Activated T-cell treated with anti-CD3 and anti-CD28 coated beads, Interleukin-2, amount 50 U/mL, for 24 hours (primary cell): ENCODE data around the gene TYK2.
"Not testable (repeated sequence)": the region's sequence is repeated elsewhere in the genome, so short reads cannot be mapped to it uniquely, and the experiment has no call there.

Experiments
- DNase-seq: peaks from one replicate; pipeline ENCODE4 v3.0.0-alpha.2; 2020
- H3K27ac Mint-ChIP-seq: 2 replicates; pipeline ENCODE4 v1.8.0; 2020; ENCODE audit warnings: mild to moderate bottlenecking, mixed read lengths
- H3K27me3 Mint-ChIP-seq: 2 replicates; pipeline ENCODE4 v1.8.0; 2020; ENCODE audit warnings: mixed read lengths
- H3K36me3 Mint-ChIP-seq: 2 replicates; pipeline ENCODE4 v1.8.0; 2020; ENCODE audit warnings: low read depth, mixed read lengths
- H3K4me1 Mint-ChIP-seq: 2 replicates; pipeline ENCODE4 v1.8.0; 2020; ENCODE audit warnings: low read depth, mixed read lengths
- H3K4me3 Mint-ChIP-seq: 2 replicates; pipeline ENCODE4 v1.8.0; 2020; ENCODE audit warnings: mild to moderate bottlenecking, moderate library complexity, mixed read lengths
- H3K9me3 Mint-ChIP-seq: 2 replicates; pipeline ENCODE4 v1.8.0; 2020; ENCODE audit warnings: mixed read lengths

Gene TYK2

DNA sequence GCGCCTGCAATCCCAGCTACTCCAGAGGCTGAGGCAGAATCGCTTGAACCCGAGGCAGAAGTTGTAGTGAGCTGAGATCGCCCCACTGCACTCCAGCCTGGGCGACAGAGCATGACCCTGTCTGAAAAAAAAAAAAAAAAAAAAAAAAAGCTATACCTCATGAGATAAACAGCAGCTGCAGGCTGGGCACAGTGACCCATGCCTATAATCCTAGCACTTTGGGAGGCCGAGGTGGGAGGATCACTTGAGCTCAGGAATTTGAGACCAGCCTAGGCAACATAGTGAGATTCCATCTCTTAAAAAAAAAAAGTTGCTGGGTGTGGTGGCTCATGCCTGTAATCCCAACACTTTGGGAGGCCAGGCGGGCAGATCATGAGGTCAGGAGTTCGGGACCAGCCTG, 19.0 kb upstream of the TYK2 start:
- H3K4me3 Mint-ChIP-seq, H3K27ac Mint-ChIP-seq, H3K9me3 Mint-ChIP-seq, DNase-seq, H3K27me3 Mint-ChIP-seq: not testable (repeated sequence)
- H3K36me3 Mint-ChIP-seq, result peaks cover 82% of the 10 kb centered on the region
- H3K4me1 Mint-ChIP-seq, result peaks cover 48% of the 10 kb centered on the region

DNA sequence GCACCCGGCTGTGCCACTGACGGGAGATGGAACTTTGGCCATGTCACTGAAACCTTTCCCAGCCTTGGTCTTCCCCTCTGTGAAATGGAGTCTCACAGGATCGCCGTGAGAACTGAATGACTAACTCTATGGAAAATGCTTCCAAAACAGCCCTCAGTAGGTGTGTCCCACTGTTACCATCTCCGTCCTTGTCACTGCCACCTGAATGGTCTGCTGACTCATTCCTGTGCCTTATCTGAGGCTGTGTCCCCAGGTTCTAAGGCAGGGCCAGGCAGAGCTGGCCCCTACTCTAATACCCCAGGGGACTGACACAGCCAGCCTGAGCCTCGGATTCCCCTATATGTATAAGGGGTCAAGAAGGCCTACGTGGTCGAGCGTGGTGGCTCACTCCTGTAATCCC, 18.4 kb upstream of the TYK2 start:
- Mint-ChIP-seq H3K27ac (peak overlapping the region; percentile 82), H3K4me1 (peaks cover 43% of the 10 kb centered on the region)

DNA sequence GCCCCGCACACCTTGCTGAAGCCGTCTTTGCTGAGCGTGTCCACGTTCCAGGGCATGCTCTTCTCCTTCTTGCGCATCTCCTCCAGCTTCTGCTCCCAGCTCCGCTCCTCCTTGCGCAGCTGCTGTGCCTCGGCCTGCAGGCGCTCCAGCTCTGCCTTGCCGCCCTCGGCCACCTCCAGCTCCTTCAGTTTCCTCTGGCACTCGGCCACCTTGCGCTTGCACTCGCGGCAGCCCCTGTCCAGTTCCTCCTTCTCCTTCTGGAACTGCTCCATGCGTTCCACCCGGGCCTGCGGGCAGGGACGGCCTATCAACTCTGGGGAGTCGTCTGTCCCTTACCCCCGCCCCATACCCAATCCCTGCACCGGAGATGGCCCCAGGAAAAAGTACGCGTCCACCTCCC, 15.5 kb upstream of the TYK2 start:
- no peak for DNase-seq
- H3K9me3 Mint-ChIP-seq, result no peaks in the 10 kb centered on the region
- peaks cover 25% of the 10 kb centered on the region for H3K4me1 Mint-ChIP-seq
- H3K36me3 Mint-ChIP-seq, result peaks cover 86% of the 10 kb centered on the region
- H3K27me3 Mint-ChIP-seq, result no peaks in the 10 kb centered on the region
- peak overlapping the region; percentile 52 for H3K27ac Mint-ChIP-seq
- no peak overlapping the region for H3K4me3 Mint-ChIP-seq

More for the DNA sequence above, 18.4 kb upstream of the TYK2 start:
- no peak overlapping the region for H3K4me3 Mint-ChIP-seq
- no peaks in the 10 kb centered on the region for H3K27me3 Mint-ChIP-seq
- H3K36me3 Mint-ChIP-seq, result peaks cover 85% of the 10 kb centered on the region
- no peak for DNase-seq
- no peaks in the 10 kb centered on the region for H3K9me3 Mint-ChIP-seq

DNA sequence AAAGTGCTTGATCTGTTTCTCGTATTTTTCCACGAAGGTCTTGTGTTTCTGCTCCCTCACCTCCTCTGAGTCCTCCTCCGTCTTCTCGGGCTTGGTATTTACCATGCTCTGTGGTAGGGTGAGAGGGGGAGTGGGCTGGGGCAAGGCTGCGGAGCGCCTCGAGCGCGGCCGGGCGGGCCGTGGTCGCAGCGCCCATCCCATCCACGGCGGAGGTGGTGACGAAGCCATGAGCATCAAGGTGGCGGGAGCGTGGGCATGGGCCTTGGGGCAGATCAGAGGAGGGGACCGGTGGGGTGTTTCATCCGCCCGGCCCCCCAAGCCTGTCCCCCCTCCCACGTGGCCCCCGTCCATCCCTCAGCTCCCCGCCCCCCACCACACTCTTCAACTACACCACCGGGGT, 15.1 kb upstream of the TYK2 start:
- Mint-ChIP-seq H3K36me3 (peaks cover 87% of the 10 kb centered on the region), H3K4me1 (peaks cover 20% of the 10 kb centered on the region), H3K4me3 (no peak overlapping the region), H3K9me3 (no peaks in the 10 kb centered on the region), H3K27ac (no peak overlapping the region), H3K27me3 (no peaks in the 10 kb centered on the region)
- no peak for DNase-seq

DNA sequence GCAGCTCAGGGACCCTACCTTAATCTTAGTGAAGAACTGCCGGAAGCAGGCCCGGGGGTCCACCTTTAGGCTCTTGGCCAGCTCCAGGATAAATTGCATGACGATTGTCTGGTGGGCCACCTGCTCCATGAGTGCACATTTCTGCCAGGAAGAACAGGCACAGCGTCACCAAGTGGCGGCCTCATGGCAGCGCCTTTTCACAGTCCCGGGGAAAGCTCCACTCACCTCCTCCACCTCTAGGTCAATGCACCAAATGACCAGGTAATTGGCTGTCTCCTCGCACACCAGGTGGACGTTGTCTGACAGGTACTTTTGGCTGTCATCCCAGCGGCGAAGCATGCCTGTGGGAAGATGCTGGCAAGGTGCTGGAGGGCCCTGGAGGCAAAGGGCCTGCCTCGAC, 14.6 kb upstream of the TYK2 start:
- Mint-ChIP-seq H3K9me3 (no peaks in the 10 kb centered on the region), H3K4me1 (peaks cover 16% of the 10 kb centered on the region), H3K27me3 (no peaks in the 10 kb centered on the region), H3K36me3 (peaks cover 87% of the 10 kb centered on the region), H3K27ac (no peak overlapping the region), H3K4me3 (no peak overlapping the region)
- no peak for DNase-seq

DNA sequence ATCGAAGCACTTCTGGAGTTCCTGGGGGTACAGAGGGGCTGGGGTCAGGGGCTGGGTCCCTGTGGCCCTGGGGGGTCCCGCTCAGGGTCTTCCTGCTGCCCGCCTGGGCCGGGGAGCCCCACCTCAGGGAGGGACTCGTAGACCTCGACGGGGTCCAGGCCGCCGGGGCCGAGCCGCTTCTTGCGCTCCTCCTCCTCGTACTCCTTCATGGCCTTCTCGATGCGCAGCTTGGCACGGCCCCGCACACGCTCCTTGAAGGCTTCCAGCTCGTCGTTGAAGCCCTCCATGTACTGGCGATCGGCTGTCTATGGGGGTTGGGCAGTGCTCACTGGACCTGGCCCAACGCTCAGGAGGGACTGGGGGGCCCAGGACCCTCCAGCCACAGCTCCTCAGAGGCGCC, 12.8 kb upstream of the TYK2 start:
- DNase-seq, result no peak
- no peak overlapping the region for H3K27ac Mint-ChIP-seq
- H3K4me1 Mint-ChIP-seq, result peaks cover 9% of the 10 kb centered on the region
- H3K4me3 Mint-ChIP-seq, result no peak overlapping the region
- peaks cover 85% of the 10 kb centered on the region for H3K36me3 Mint-ChIP-seq
- no peaks in the 10 kb centered on the region for H3K27me3 Mint-ChIP-seq
- no peaks in the 10 kb centered on the region for H3K9me3 Mint-ChIP-seq

DNA sequence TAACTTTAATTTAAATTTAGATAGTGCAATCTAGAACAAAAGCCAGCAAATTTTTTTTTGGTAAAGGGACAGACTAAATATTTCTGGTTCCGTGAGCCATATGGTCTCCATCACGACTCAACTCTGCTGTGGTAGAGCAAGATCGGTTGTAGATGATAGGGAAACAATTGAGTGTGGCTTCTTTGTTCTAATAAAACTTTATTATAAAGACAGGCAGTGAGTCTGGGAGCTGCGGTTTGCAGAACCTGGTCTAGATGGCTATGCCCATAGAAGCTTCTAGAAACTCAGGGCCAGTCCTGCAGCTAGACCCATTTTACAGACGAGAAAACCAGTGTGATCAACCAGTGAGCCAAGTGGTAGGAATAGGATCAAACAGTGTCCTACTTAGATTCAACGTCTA, 11.7 kb upstream of the TYK2 start:
- DNase-seq, result no peak
- Mint-ChIP-seq H3K4me3 (no peak overlapping the region), H3K27me3 (no peaks in the 10 kb centered on the region), H3K27ac (peak overlapping the region; percentile 18), H3K36me3 (peaks cover 76% of the 10 kb centered on the region), H3K4me1 (peaks cover 3% of the 10 kb centered on the region), H3K9me3 (no peaks in the 10 kb centered on the region)

DNA sequence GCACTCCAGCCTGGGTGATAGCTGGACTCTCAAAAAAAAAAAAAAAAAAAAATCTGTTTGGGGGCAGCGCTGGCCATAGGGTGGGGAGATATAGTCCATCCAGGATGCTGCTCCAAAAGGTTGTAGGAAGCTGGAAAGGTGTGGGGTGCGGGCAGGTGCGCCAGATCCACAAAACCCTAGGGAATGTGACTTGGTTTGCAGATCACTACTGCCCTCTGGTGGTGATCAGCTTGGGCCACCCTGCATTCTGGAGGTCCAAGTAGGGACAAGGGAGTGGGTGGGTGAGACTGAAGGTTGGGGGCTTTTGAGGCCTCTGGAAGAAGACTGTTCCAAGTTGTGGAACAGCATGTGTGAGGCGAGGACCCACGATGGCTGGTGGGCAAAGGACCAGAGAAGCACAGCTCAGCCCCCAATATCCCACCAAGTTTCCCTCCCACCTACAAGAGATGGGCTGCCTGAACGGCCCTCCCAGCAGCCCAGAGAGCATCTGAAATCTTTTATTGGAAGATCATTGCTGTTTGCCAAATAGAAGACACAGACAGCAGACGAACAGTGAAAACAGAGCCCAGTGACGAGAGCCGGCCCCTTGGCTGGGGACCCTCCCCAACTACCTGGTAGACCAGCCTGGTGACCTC, 10.4 kb upstream of the TYK2 start:
- Mint-ChIP-seq H3K4me3 (no peak overlapping the region), H3K27ac (no peak overlapping the region), H3K4me1 (peaks cover 4% of the 10 kb centered on the region), H3K9me3 (no peaks in the 10 kb centered on the region), H3K36me3 (peaks cover 62% of the 10 kb centered on the region), H3K27me3 (no peaks in the 10 kb centered on the region)
- peak; percentile 75 for DNase-seq

DNA sequence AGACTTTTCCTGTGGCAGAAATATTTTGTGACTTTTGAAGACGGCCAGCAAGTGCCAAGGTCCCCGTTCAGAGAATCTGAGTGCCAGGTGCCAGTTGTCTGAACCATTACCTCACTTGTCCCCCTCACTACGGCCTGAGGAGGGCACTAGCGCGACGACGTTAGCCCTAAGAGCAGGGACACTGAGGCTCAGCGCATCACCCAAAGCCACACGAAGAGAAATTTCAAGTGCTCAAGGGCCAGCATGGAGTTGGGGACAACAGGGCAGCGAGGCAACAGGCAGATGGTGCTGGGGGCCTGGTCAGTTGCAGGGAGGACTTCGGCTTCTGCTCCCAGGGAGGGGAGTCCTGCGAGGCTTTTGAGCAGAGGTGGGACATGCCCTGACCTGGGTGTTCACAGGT, 9.5 kb upstream of the TYK2 start:
- Mint-ChIP-seq H3K27me3 (no peaks in the 10 kb centered on the region), H3K27ac (no peak overlapping the region), H3K4me3 (no peak overlapping the region), H3K36me3 (peaks cover 56% of the 10 kb centered on the region), H3K4me1 (peaks cover 4% of the 10 kb centered on the region), H3K9me3 (no peaks in the 10 kb centered on the region)
- DNase-seq, result peak; percentile 51

DNA sequence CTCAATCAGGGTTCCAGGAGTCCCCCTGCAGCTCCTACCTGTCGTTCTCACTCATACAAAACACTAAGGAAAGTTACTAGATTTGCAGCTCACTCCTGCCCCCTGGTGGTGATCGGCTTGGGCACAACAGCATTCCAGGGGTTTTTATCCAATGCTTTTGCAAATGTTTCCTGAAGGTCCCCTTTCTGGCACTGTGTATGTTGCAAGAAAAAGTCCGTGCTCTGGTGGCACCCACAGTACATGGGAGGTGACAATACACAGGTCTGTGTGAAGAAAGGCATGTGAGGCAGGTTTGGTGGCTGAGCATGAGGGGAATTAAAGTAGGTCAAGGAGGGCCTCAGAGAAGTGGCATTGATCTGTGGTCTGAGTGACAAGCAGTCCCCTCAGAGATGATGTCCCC, 8.6 kb upstream of the TYK2 start:
- H3K9me3 Mint-ChIP-seq, result no peaks in the 10 kb centered on the region
- H3K27ac Mint-ChIP-seq, result no peak overlapping the region
- H3K27me3 Mint-ChIP-seq, result no peaks in the 10 kb centered on the region
- peak; percentile 89 for DNase-seq
- peaks cover 48% of the 10 kb centered on the region for H3K36me3 Mint-ChIP-seq
- H3K4me1 Mint-ChIP-seq, result peaks cover 4% of the 10 kb centered on the region
- H3K4me3 Mint-ChIP-seq, result no peak overlapping the region

DNA sequence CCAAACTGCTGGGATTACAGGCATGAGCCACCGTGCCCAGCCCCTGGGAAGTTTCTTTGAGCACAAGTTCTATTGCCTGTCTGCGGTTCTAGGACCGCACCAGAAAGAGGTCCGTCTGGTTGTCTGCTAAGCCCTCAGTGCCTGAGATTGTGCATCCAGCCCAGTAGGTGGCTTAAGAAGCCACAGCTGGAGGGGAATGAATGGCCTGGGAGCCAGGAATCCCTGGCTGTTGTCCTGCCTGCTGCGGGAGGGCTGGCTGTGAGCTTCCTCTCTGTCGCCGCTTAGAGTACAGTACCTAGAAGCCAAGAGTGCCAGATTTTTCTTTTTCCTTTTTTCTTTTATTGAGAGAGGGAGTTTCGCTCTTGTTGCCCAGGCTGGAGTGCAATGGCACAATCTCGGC, 4.2 kb upstream of the TYK2 start:
- no peak overlapping the region for H3K4me3 Mint-ChIP-seq
- DNase-seq, result no peak
- H3K36me3 Mint-ChIP-seq, result peaks cover 20% of the 10 kb centered on the region
- peaks cover 18% of the 10 kb centered on the region for H3K4me1 Mint-ChIP-seq
- H3K27me3 Mint-ChIP-seq, result no peaks in the 10 kb centered on the region
- no peak overlapping the region for H3K27ac Mint-ChIP-seq
- no peaks in the 10 kb centered on the region for H3K9me3 Mint-ChIP-seq

DNA sequence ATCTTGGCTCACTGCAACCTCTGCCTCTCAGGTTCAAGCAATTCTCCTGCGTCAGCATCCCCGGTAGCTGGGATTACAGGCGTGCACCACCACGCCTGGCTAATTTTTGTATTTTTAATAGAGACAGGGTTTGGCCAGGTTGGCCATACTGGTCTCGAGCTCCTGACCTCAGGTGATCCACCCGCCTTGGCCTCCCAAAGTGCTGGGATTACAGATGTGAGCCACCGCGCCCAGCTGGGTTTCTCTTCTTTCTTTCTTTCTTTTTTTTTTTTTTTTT, 2.8 kb upstream of the TYK2 start:
- not testable (repeated sequence) for H3K27me3 Mint-ChIP-seq, H3K9me3 Mint-ChIP-seq, H3K4me3 Mint-ChIP-seq, DNase-seq, H3K27ac Mint-ChIP-seq
- H3K36me3 Mint-ChIP-seq, result peaks cover 25% of the 10 kb centered on the region
- peaks cover 23% of the 10 kb centered on the region for H3K4me1 Mint-ChIP-seq

DNA sequence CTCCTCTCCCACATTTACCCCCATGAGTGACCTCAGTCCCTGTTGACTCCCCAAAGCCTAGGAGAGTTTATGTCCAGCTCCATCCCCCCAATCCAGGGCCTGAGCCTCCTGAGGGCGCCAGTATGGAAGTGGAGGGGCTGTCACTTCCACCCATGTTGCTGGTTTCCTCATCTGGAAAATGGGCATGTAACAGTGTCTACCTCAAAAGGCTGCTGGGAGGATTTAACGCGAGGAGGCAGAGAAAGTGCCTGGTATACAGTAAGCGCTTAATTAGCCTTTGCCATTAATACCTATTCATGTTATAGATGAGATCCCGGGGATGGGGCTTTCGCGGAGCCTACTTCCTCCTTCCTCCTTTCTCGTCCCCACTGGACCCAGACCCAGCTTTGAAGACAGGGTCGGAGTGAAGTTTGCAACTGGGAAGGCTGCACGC, 476 bp downstream of the TYK2 start:
- no peak for DNase-seq
- Mint-ChIP-seq H3K4me3 (peak overlapping the region; percentile 97), H3K36me3 (peaks cover 42% of the 10 kb centered on the region), H3K27ac (peak overlapping the region; percentile 94), H3K9me3 (no peaks in the 10 kb centered on the region), H3K4me1 (peaks cover 24% of the 10 kb centered on the region), H3K27me3 (no peaks in the 10 kb centered on the region)

DNA sequence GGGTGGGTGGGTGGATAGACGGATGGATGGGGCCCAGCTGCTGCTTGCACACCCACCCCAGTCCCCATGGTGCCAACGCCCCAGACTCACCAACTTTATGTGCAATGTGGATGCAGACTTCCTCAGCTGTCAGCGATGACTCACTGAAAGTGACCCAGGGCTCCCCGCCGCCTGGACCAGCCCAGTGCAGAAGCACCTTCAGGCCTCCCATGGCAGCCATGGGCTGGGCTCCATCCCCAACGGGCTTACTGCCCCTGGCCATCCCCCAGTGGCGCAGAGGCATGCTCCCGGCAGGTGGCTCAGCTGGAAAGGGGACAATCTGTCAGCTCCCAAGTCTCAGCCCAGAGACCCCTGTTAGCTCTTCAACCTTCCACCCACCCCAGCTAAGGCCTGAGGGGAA, 2.2 kb downstream of the TYK2 start:
- H3K4me3 Mint-ChIP-seq, result no peak overlapping the region
- peak overlapping the region; percentile 35 for H3K27ac Mint-ChIP-seq

DNA sequence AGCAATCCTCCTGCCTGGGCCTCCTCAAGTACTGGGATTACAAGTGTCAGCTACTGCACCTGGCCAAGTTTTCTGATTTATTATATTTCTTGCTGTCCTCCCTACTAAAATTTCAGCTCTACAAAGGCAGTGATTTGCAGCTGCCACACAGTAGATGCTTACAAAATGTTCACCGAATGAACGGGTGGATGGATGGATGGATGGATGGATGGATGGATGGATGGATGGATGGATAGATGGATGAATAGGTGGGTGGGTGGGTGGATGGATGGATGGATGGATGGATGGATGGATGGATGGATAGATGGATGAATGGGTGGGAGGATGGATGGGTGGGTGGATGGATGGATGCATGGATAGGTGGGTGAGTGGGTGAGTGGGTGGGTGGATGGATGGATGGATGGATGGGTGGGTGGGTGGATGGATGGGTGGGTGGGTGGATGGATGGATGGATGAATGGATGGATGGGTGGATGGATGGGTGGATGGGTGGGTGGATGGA, 3.2 kb downstream of the TYK2 start:
- Mint-ChIP-seq H3K36me3 (peaks cover 57% of the 10 kb centered on the region), H3K4me1 (peaks cover 24% of the 10 kb centered on the region)
- DNase-seq, result not testable (repeated sequence)

More for the DNA sequence above, 2.2 kb downstream of the TYK2 start:
- DNase-seq, result no peak
- Mint-ChIP-seq H3K4me1 (peaks cover 24% of the 10 kb centered on the region), H3K27me3 (no peaks in the 10 kb centered on the region), H3K36me3 (peaks cover 52% of the 10 kb centered on the region), H3K9me3 (no peaks in the 10 kb centered on the region)

DNA sequence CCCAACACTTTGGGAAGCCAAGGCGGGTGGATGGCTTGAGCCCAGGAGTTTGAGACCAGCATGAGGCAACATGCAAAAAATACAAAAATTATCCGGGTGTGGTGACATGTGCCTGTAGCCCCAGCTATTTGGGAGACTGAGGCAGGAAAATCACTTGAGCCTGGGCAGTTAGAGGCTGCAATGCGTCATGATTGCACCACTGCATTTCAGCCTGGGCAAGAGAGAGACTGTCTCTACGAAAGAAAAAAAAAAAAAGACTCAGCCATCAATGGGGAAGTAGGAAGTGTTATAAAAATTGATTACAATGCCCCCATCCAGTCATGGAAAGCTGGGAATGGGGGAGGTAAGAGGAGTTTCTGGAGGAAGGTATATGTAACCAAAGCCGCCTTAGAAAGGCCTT, 5.4 kb downstream of the TYK2 start:
- H3K36me3 Mint-ChIP-seq, result peaks cover 60% of the 10 kb centered on the region
- H3K4me1 Mint-ChIP-seq, result peaks cover 13% of the 10 kb centered on the region
- H3K9me3 Mint-ChIP-seq, result no peaks in the 10 kb centered on the region
- no peak for DNase-seq
- no peak overlapping the region for H3K27ac Mint-ChIP-seq
- no peak overlapping the region for H3K4me3 Mint-ChIP-seq
- no peaks in the 10 kb centered on the region for H3K27me3 Mint-ChIP-seq

More for the DNA sequence above, 3.2 kb downstream of the TYK2 start:
- H3K9me3 Mint-ChIP-seq, H3K27me3 Mint-ChIP-seq, H3K4me3 Mint-ChIP-seq: not testable (repeated sequence)
- H3K27ac Mint-ChIP-seq, result peak overlapping the region; percentile 37
